Muscle layer of duodenum (tissue), 2 donors: ENCODE data around the gene LIN28A.

Experiments used
- H3K27ac ChIP-seq: one replicate; pipeline ENCODE4 v1.7.0; 2013; ENCODE audit warnings: mild to moderate bottlenecking, low read length
- H3K27me3 ChIP-seq: one replicate; pipeline ENCODE4 v1.7.0; 2013; ENCODE audit warnings: low read depth, mild to moderate bottlenecking, control low read depth, low read length
- H3K36me3 ChIP-seq, 2 donors: one replicate each; pipeline ENCODE4 v1.7.0; 2013; ENCODE audit warnings: low read length in 2 of 2, control low read depth in 1 of 2, mild to moderate bottlenecking in 1 of 2; ENCODE audit not compliant: insufficient read depth in 2 of 2, control insufficient read depth in 1 of 2
- H3K4me1 ChIP-seq, 2 donors: one replicate each; pipeline ENCODE4 v1.7.0; 2013; ENCODE audit warnings: low read length in 2 of 2, mild to moderate bottlenecking in 2 of 2, control low read depth in 1 of 2, moderate library complexity in 1 of 2; ENCODE audit not compliant: insufficient read depth in 2 of 2, control insufficient read depth in 1 of 2
- H3K4me3 ChIP-seq, 2 donors: one replicate each; pipeline ENCODE4 v1.7.0; 2013; ENCODE audit warnings: low read length in 2 of 2, low read depth in 1 of 2, mild to moderate bottlenecking in 1 of 2
- H3K9me3 ChIP-seq, 2 donors: one replicate each; pipeline ENCODE4 v1.7.0; 2013; ENCODE audit warnings: low read length in 2 of 2, control low read depth in 1 of 2, mild to moderate bottlenecking in 1 of 2; ENCODE audit not compliant: control insufficient read depth in 1 of 2
- donor health status: healthy.

The LIN28A gene

DNA sequence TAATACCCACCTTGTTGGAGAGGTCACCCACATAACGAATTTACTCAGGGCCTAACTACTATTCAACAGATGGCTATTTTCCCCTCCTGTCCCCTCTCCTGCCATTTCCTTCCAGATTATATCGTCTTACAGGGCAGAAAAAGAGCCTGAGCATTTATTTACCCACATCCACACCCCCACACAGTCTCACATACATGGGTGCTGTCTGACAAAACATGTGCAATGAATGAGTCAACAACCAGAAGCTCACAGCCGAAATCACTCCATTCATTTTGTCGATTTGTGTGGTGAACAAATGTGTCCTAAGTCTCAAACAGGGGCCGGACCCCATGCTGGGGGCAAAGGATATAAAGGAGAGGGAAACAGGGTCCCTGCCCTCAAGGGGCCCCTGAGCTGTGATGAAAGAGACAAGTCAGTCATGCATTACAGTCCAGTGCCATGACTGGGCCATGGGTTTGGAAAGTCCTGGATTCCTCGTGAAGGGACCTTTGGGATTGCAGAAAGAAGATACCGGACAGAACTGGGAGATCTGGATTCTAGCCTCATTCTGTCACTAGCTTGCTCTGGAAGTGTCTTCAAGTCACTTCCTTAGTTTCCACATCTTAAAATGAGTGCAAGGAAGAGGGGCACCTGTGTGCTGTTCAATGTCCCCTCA lies 21.7 kb upstream of the LIN28A start:
- Histone ChIP-seq H3K9me3 (no peaks in the 10 kb centered on the region), H3K4me1 (no peaks in the 10 kb centered on the region), H3K27me3 (no peaks in the 10 kb centered on the region), H3K4me3 (no peak overlapping the region), H3K27ac (no peak overlapping the region), H3K36me3 (no peaks in the 10 kb centered on the region)

DNA sequence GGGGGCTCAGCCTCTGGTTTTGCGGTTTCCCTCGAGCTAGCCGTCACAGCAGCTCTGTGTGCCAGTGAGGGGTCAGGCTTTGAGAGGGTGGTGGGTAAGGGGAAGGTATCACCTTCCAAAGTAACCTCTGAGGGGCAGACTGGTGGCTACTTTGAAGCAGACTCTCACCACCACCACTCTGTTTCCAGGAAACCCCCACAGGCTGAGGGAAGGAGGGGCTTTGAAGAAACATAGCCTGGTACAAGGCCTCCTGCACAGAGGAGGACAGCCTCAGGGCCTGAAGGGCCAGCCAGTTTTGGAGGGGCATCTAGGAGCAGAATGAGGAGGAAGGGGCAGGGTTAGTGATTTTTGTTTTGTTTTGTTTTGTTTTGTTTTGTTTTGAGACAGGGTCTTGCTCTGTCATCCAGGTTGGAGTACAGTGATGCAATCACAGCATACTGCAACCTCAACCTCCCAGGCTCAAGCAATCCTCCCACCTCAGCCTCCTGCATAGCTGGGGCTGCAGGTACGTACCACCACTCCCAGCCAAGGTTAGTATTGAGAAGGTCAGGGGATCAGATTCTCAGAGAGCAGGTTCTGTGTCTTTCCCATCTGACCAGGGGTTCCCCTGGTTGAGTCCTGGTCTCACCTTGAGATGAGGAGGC lies 20.9 kb upstream of the LIN28A start:
- Histone ChIP-seq H3K4me1 (no peaks in the 10 kb centered on the region), H3K36me3 (no peaks in the 10 kb centered on the region), H3K4me3 (no peak overlapping the region), H3K27me3 (no peaks in the 10 kb centered on the region), H3K9me3 (no peaks in the 10 kb centered on the region), H3K27ac (no peak overlapping the region)

DNA sequence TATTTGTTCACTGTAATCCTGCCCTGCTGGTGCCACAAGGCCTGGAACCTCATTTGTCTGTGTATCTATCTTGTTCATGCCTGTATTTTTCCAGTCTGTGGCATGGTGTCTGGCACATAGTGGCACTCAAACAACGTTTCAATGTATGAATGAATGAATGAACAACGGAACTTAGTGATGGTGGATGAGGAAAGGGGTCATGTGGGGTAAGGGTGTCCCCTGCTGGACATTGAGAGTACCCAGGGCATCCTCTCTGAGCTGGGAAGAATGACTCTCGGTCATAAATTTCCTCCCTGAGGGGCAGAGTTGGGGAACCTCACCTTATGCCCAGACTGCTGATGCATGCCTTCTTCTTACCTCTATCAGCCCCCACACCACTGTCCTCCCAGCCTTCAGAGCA lies 19.2 kb upstream of the LIN28A start:
- Histone ChIP-seq H3K36me3 (no peaks in the 10 kb centered on the region), H3K27ac (no peak overlapping the region), H3K27me3 (no peaks in the 10 kb centered on the region), H3K4me1 (no peaks in the 10 kb centered on the region), H3K9me3 (no peaks in the 10 kb centered on the region), H3K4me3 (no peak overlapping the region)

DNA sequence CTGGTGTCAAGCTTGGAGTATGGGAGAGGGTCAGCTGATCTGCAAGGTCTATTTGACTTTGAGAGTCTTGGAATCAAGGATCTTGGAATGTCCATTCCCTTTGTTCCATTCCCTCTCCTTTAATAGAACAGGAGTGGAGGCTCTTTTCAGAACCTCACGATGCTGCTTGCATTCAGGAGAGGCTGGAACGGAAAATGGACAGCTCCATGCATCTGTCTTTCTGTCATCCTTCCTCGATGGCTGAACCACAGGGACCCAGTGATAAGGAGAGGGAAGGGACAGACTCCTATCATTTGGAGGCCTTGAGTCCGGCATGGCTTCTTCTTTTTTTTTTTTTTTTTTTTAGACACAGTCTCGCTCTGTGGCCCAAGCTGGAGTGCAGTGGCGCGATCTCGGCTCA lies 14.9 kb upstream of the LIN28A start:
- Histone ChIP-seq H3K36me3 (no peaks in the 10 kb centered on the region), H3K27ac (no peak overlapping the region), H3K4me3 (no peak overlapping the region), H3K27me3 (no peaks in the 10 kb centered on the region), H3K4me1 (no peaks in the 10 kb centered on the region), H3K9me3 (no peaks in the 10 kb centered on the region)

DNA sequence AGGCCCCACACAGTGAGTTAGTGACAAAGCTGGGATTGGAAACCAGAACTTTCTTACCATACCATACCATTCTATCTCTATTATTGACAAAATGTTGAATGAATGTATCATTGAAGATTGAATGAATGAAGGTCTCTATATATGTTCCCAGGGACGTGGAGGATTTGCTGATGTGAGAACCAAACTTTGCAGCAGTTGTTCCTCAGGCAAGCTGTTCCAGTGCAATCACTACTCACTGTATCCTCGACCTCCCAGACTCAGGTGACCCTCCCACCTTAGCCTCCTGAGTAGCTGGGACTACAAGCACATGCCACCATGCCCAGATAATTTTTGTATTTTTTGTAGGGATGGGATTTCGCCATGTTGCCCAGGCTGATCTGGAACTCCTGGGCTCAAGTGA lies 11.6 kb upstream of the LIN28A start:
- no peaks in the 10 kb centered on the region for H3K4me1 ChIP-seq
- no peak overlapping the region for H3K27ac ChIP-seq
- no peaks in the 10 kb centered on the region for H3K9me3 ChIP-seq
- no peak overlapping the region for H3K4me3 ChIP-seq
- H3K36me3 ChIP-seq: no peaks in the 10 kb centered on the region
- H3K27me3 ChIP-seq: peaks cover 6% of the 10 kb centered on the region

DNA sequence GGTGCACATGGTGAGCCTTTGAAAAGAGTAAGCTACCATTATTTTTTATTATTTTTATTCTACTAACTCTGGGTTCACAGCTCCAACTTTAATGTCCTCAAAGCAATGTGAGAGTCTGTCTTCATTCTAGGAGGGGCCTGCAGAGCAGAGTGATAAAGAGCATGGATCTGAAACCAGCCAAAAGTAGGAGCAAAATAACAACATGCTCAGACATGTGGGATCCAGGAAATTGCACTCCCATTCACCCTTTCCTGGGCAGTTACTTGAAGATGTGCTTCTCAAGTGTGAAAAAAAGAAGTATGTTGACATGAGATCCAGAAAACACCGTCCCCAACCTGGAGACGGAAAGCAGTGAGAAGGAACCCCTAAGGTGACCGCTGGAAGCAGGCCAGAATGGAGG lies 8.7 kb upstream of the LIN28A start:
- H3K27me3 ChIP-seq: peaks cover 7% of the 10 kb centered on the region
- H3K4me3 ChIP-seq: no peak overlapping the region
- H3K27ac ChIP-seq: no peak overlapping the region
- H3K9me3 ChIP-seq: no peaks in the 10 kb centered on the region
- H3K36me3 ChIP-seq: no peaks in the 10 kb centered on the region
- H3K4me1 ChIP-seq: no peaks in the 10 kb centered on the region

DNA sequence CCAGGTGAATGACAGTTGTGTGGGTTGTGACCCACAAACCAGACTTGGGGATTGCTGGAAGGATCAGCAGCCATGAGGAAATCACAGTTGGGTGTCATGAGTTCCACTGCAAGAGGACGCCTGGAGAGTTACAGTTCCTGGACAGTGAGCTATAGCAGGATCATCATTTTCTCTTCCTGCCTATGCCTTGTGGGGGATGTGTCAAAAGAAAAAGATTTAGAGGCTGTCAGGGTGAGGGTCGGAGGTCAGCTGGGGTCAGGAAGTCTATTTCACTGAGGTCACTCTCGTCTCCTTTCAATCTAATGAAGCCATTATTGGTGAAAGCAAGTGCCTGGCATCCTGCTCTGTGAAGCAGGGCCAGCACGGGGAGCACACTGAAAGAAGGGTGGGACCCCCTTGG lies 7.0 kb upstream of the LIN28A start:
- Histone ChIP-seq H3K27ac (no peak overlapping the region), H3K9me3 (no peaks in the 10 kb centered on the region), H3K4me3 (no peak overlapping the region), H3K27me3 (peaks cover 7% of the 10 kb centered on the region), H3K36me3 (no peaks in the 10 kb centered on the region), H3K4me1 (no peaks in the 10 kb centered on the region)

DNA sequence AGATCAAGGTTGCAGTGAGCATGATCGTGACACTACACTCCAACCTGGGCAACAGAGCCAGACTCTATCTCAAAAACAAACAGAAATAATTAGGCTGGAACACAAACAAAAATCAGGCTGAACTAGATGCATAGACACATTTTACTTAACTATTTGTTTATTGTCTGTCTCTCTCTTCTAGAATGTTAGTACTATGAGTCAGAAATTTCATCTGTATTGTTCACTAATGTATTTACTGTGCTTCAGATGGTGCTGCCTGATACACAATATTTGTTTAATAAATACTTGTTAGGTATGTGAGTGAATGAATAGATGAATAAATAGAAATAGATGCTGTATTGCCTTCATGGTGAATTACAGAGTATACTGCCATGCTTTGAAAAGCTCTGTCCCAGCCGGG lies 6.0 kb upstream of the LIN28A start:
- H3K4me1 ChIP-seq: no peaks in the 10 kb centered on the region
- peaks cover 13% of the 10 kb centered on the region for H3K27me3 ChIP-seq
- H3K27ac ChIP-seq: no peak overlapping the region
- H3K36me3 ChIP-seq: no peaks in the 10 kb centered on the region
- no peaks in the 10 kb centered on the region for H3K9me3 ChIP-seq
- no peak overlapping the region for H3K4me3 ChIP-seq

DNA sequence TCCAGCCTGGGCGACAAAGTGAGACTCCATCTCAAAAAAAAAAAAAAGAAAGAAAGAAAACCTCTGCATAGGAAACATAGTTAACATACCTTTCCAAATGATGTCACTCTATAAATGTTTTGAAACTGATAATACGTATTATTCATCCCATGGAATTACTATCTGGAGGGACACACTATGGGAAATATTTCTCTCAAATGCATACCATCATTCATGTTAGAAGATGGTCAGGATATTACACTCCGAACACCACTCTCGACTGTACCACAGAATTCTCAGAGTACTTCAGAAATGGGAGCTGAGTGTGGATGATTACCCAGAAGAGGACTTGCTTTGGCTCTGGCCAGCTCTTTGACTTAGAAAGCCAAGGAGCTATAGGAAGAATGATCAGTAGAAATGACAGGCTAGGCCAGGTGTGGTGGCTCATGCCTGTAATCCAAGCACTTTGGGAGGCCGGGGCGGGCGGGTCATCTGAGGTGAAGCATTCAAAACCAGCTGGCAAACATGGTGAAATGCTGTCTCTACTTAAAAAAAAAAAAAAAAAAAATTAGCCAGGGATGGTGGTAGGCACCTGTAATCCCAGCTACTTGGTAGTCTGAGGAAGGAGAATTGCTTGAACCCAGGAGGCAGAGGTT lies 5.2 kb upstream of the LIN28A start:
- Histone ChIP-seq H3K27ac (no peak overlapping the region), H3K4me1 (no peaks in the 10 kb centered on the region), H3K27me3 (peaks cover 18% of the 10 kb centered on the region), H3K4me3 (no peak overlapping the region), H3K9me3 (no peaks in the 10 kb centered on the region), H3K36me3 (no peaks in the 10 kb centered on the region)

DNA sequence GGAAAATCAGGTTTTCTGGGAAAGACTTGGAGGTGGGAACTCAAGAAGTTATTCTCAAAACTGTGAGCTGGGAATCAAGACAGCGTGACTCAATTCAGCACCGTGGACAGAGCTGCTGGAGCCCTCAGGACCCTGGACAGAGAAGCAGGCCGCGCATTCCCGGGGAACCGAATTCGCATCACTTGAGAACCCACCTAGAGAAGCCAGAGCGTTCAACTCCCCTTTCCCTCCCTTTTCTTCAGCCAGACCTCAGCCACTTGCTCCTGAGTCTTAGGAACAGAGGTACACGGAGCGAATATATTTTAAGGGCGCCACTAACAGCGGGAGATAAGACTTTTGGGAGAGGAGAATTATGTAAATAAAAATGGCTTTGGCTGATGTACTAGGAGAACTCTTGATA lies 2.0 kb upstream of the LIN28A start:
- peaks cover 46% of the 10 kb centered on the region for H3K27me3 ChIP-seq

DNA sequence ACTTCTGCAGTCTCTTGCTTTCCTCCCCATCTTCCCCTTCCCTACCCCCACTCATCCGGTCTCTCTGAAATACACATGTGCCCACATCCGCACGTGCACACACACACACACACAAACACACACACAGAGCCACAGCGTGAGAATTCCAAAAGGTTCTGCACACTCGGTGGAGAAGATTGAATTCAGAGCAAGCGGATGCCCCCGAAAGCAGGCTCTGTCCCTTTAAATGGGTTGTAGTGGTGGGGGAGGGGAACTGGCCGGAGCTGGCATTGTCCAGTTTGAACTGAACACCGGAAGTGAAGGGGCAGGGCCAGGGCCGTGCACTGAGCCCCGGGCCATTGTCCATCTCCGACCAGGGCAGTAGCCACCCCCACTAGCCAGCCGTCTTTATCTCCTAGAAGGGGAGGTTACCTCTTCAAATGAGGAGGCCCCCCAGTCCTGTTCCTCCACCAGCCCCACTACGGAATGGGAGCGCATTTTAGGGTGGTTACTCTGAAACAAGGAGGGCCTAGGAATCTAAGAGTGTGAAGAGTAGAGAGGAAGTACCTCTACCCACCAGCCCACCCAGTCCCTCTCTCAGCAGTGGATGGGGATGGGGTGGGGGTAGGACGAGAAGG lies 1.3 kb upstream of the LIN28A start:
- H3K27me3 ChIP-seq: peaks cover 43% of the 10 kb centered on the region

More for the DNA sequence above, 2.0 kb upstream of the LIN28A start:
- no peaks in the 10 kb centered on the region for H3K9me3 ChIP-seq
- no peak overlapping the region for H3K27ac ChIP-seq
- H3K4me1 ChIP-seq: peaks cover 0 to 3% of the 10 kb centered on the region in 2 donors
- no peak overlapping the region for H3K4me3 ChIP-seq
- H3K36me3 ChIP-seq: no peaks in the 10 kb centered on the region

More for the DNA sequence above, 1.3 kb upstream of the LIN28A start:
- Histone ChIP-seq H3K4me3 (no peak overlapping the region), H3K36me3 (no peaks in the 10 kb centered on the region), H3K4me1 (peaks cover 0 to 3% of the 10 kb centered on the region in 2 donors), H3K27ac (no peak overlapping the region), H3K9me3 (no peaks in the 10 kb centered on the region)
